Measurements from ENCODE around the gene FHIT.

- TF ChIP-seq CTCF (IDR thresholded peaks at IDR 0.05; ENCODE audit: poor library complexity) (no peak), EZH2 (IDR thresholded peaks at IDR 0.05; ENCODE audit: borderline replicate concordance) (no peak), EZH2phosphoT487 (IDR thresholded peaks at IDR 0.05; ENCODE audit: low read depth, severe bottlenecking, unreplicated experiment) (no peak)
Measured at GRCh38 chr3:59867185-59868002, 1383.9 kb downstream of the FHIT start.

All from hepatocyte (in vitro differentiated cells).